GM19395 (cell line): ENCODE measurements around the gene CDK5RAP2.

Experiments
- ATAC-seq: cut with Tn5 transposase; IDR thresholded peaks from one replicate; pipeline ENCODE4 v1.9.1; 2021; ENCODE audit warnings: mild to moderate bottlenecking, moderate library complexity; ENCODE audit not compliant: unreplicated experiment

Gene CDK5RAP2

GRCh38 chr9:120362446-120362845 lies 217.5 kb downstream of the CDK5RAP2 start:
- no peak for ATAC-seq

GRCh38 chr9:120361551-120361950 lies 218.4 kb downstream of the CDK5RAP2 start:
- ATAC-seq: no peak

GRCh38 chr9:120360510-120360909 lies 219.5 kb downstream of the CDK5RAP2 start:
- no peak for ATAC-seq

DNA sequence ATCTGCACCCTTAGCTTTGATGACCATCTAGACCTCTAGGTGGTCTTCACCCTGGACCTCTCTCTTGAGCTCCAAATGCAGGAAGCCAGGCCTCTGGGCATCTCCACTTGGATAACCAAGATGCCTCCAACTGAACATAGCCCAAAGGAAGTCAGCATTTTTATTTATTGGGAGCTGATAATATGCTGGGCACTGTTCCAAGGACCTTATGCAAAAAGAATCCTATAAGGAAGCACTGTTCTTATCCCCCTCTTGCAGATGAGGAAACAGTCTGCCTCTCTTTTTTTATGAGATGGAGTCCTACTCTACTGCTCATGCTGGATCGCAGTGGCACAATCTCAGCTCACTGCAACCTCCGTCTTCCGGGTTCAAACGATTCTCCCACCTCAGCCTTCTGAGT lies 219.9 kb downstream of the CDK5RAP2 start:
- ATAC-seq: no peak

GRCh38 chr9:120358877-120359276 lies 221.1 kb downstream of the CDK5RAP2 start:
- no peak for ATAC-seq

- no peak for ATAC-seq
These were observed 226.5 kb downstream of the CDK5RAP2 start for GRCh38 chr9:120353506-120353905.

- no peak for ATAC-seq
These were observed 228.9 kb downstream of the CDK5RAP2 start for GRCh38 chr9:120351106-120351505.

- ATAC-seq: no peak
These were observed 229.4 kb downstream of the CDK5RAP2 start for GRCh38 chr9:120350596-120350995.

GRCh38 chr9:120348951-120349429 lies 231.0 kb downstream of the CDK5RAP2 start:
- ATAC-seq: no peak

DNA sequence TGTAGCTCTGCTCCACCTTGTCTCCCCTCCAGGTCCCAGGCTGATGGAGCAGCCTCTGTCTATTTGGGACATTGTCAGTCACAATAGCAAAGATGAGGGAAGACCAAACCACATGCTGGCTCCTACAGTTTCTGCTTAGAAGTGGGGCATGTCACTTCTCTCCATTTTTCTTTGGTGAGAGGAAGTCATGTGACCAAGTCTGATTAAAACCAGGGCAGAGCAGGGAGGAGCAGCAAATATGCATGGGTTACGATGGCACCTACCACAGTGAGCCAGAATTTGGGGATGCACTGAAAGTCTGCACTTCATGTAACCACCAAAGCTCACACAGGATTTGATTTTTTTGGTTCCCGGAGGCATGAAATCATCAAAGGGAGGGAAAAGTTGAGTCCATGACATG lies 234.6 kb downstream of the CDK5RAP2 start:
- no peak for ATAC-seq

- no peak for ATAC-seq
These were observed 235.7 kb downstream of the CDK5RAP2 start for GRCh38 chr9:120344230-120344629.

DNA sequence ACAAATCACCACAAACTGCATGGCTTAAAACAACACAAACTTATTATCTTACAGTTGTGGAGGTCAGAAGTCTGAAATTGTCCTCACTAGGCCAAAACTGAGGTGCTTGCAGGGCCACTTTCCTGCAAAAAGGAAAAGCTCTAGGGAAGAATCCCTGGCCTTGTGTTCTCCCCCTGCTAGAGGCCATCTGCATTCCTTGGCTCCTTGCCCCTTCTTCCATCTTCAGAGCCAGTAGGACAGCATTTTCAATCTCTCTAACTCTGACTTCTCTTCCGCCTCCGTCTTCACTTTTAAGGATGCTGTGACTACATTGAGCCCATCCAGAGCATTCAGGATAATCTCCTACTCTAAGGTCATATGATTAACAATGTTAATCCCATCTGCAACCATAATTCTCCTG lies 236.6 kb downstream of the CDK5RAP2 start:
- no peak for ATAC-seq
